NCI-H2227 (cell line): Measurements from ENCODE around the gene UBE3B.
"Not testable (repeated sequence)": the region's sequence is repeated elsewhere in the genome, so short reads cannot be mapped to it uniquely, and the experiment has no call there.

ENCODE experiments used
- DNase-seq: peaks from one replicate; lab custom pipeline; 2025; ENCODE audit not compliant: unreplicated experiment; lab: John Stamatoyannopoulos, UW

The UBE3B gene

GRCh38 chr12:109473006-109473405 lies 4.4 kb upstream of the UBE3B start:
- no peak for DNase-seq

- DNase-seq = not testable (repeated sequence)
Observed at GRCh38 chr12:109473526-109474270, 3.7 kb upstream of the UBE3B start.

GRCh38 chr12:109475121-109475520 lies 2.3 kb upstream of the UBE3B start:
- no peak for DNase-seq

- peak; percentile 40 for DNase-seq
Observed at GRCh38 chr12:109475993-109476806, 1.2 kb upstream of the UBE3B start.

- DNase-seq = peak; percentile 46
Observed at GRCh38 chr12:109476807-109477184, 638 bp upstream of the UBE3B start.

GRCh38 chr12:109477963-109478315 lies 505 bp downstream of the UBE3B start:
- DNase-seq = no peak

GRCh38 chr12:109479761-109480160 lies 2.3 kb downstream of the UBE3B start:
- no peak for DNase-seq

GRCh38 chr12:109480356-109480755 lies 2.9 kb downstream of the UBE3B start:
- DNase-seq = no peak

GRCh38 chr12:109481863-109482262 lies 4.4 kb downstream of the UBE3B start:
- DNase-seq = no peak

- no peak for DNase-seq
Observed at GRCh38 chr12:109482491-109482890, 5.1 kb downstream of the UBE3B start.

GRCh38 chr12:109482894-109483293 lies 5.5 kb downstream of the UBE3B start:
- no peak for DNase-seq

GRCh38 chr12:109483346-109483745 lies 5.9 kb downstream of the UBE3B start:
- DNase-seq = no peak

- DNase-seq = no peak
Observed at GRCh38 chr12:109485201-109485600, 7.8 kb downstream of the UBE3B start.

- DNase-seq = no peak
Observed at GRCh38 chr12:109487181-109488050, 10.0 kb downstream of the UBE3B start.

- peak; percentile 3 for DNase-seq
Observed at GRCh38 chr12:109488051-109488665, 10.7 kb downstream of the UBE3B start.

- no peak for DNase-seq
Observed at GRCh38 chr12:109489016-109489954, 11.9 kb downstream of the UBE3B start.

GRCh38 chr12:109489955-109490565 lies 12.6 kb downstream of the UBE3B start:
- no peak for DNase-seq

GRCh38 chr12:109491671-109492070 lies 14.2 kb downstream of the UBE3B start:
- no peak for DNase-seq

GRCh38 chr12:109492371-109492770 lies 14.9 kb downstream of the UBE3B start:
- no peak for DNase-seq

- no peak for DNase-seq
Observed at GRCh38 chr12:109493090-109493489, 15.7 kb downstream of the UBE3B start.
